ENCODE data around the gene TMEM183A.

GRCh38 chr1:203060115-203060514 lies 52.9 kb downstream of the TMEM183A start:
- TF ChIP-seq, protein P1, sequence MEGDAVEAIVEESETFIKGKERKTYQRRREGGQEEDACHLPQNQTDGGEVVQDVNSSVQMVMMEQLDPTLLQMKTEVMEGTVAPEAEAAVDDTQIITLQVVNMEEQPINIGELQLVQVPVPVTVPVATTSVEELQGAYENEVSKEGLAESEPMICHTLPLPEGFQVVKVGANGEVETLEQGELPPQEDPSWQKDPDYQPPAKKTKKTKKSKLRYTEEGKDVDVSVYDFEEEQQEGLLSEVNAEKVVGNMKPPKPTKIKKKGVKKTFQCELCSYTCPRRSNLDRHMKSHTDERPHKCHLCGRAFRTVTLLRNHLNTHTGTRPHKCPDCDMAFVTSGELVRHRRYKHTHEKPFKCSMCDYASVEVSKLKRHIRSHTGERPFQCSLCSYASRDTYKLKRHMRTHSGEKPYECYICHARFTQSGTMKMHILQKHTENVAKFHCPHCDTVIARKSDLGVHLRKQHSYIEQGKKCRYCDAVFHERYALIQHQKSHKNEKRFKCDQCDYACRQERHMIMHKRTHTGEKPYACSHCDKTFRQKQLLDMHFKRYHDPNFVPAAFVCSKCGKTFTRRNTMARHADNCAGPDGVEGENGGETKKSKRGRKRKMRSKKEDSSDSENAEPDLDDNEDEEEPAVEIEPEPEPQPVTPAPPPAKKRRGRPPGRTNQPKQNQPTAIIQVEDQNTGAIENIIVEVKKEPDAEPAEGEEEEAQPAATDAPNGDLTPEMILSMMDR (conservative IDR thresholded peaks at IDR 0.05; ENCODE audit: low read depth, low read length), result no peak
- TF ChIP-seq EZH2phosphoT487 (IDR thresholded peaks at IDR 0.05; ENCODE audit: borderline replicate concordance, low read length), result no peak

All from PC-3 (cell line).